ENCODE results near the gene TLE4.

- no peak for TF ChIP-seq POLR2AphosphoS5 (IDR thresholded peaks at IDR 0.05; ENCODE audit: low read depth, low read length)
- no peak for TF ChIP-seq POLR2A (IDR thresholded peaks at IDR 0.05; ENCODE audit: low read depth, low read length)
Measured at GRCh38 chr9:79573412-79573923, 1.7 kb downstream of the TLE4 start.
